Panc1 (cell line): Measurements from ENCODE around the gene GLIPR1L2.

Source experiments
- POLR2AphosphoS5 ChIP-seq: IDR thresholded peaks from 2 replicates; pipeline ENCODE4 v1.6.1; 2012; ENCODE audit warnings: mild to moderate bottlenecking, low read depth, low read length, moderate library complexity
- TCF7L2 ChIP-seq: IDR thresholded peaks from 2 replicates; pipeline ENCODE4 v1.6.1; 2011; ENCODE audit warnings: mild to moderate bottlenecking, low read depth, low read length, inconsistent platforms
- TF ChIP-seq, protein P1 (sequence below): fragments of 450-650 bp; IDR thresholded peaks from 2 replicates; pipeline ENCODE4 v1.5.1; 2017; ENCODE audit warnings: mild to moderate bottlenecking

DNA sequence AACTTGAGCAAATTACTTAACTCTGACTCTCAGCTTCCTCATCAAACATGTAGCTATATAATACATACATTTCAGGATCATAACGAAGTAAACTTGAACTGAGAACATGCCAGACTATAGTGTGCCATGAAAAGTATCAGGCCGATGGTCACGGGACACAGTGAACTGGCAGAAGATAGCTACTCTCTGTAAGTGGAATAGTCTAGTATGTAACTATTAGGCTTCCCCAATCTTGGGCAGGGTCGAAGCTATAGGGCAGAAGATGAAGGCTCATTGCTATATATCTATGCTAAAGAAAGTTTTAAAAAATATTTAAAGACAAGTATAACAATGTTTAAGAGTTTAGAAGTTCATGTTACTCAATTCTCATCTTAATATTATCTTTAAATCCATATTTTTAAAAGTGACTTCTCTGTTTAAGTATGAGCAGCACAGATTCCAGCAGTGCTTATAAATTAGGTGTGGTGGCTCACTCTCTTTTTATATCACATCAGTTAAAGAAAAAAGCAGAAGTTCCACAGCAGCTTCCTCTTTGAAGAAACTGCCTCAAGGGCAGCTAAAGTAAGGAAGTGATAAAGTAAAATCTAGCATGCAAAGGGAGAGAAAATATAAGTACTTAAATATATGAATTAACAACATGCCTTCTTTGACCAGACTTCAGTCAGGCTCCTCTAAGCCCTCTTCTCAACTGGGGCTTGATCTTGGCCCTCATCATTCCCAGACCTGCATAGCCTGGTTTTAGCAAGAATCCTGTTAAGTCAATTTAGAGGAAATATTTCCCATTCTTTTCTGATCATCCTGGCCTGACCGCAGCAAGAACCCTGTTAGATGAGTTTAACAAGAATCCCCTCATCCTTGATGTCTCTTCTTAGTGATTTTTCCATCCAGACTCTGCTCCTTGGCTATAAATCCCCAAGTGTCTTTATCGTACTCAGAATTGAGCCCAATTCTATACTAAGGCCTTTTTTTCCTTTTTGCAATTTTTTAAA lies 81.3 kb downstream of the GLIPR1L2 start:
- TF ChIP-seq, protein P1, sequence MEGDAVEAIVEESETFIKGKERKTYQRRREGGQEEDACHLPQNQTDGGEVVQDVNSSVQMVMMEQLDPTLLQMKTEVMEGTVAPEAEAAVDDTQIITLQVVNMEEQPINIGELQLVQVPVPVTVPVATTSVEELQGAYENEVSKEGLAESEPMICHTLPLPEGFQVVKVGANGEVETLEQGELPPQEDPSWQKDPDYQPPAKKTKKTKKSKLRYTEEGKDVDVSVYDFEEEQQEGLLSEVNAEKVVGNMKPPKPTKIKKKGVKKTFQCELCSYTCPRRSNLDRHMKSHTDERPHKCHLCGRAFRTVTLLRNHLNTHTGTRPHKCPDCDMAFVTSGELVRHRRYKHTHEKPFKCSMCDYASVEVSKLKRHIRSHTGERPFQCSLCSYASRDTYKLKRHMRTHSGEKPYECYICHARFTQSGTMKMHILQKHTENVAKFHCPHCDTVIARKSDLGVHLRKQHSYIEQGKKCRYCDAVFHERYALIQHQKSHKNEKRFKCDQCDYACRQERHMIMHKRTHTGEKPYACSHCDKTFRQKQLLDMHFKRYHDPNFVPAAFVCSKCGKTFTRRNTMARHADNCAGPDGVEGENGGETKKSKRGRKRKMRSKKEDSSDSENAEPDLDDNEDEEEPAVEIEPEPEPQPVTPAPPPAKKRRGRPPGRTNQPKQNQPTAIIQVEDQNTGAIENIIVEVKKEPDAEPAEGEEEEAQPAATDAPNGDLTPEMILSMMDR = no peak
- no peak for TF ChIP-seq POLR2AphosphoS5
- TF ChIP-seq TCF7L2 = no peak
